Trophoblast cell (in vitro differentiated cells and primary cell): ENCODE data around the gene SRGAP3.

Experiments used
- DNase-seq, 2 donors: peaks; one replicate each; pipeline ENCODE4 v3.0.0-alpha.2; 2016
- H2AFZ ChIP-seq: 2 replicates; pipeline ENCODE4 v1.6.1; 2013; ENCODE audit warnings: low read length, moderate library complexity, mild to moderate bottlenecking; ENCODE audit not compliant: insufficient read depth, poor library complexity
- H2AK5ac ChIP-seq: 2 replicates; pipeline ENCODE4 v1.6.1; 2013; ENCODE audit warnings: mild to moderate bottlenecking, low read length
- H2BK120ac ChIP-seq: 2 replicates; pipeline ENCODE4 v1.6.1; 2013; ENCODE audit warnings: low read length, mild to moderate bottlenecking, moderate library complexity; ENCODE audit not compliant: insufficient read depth, poor library complexity
- H2BK12ac ChIP-seq: 2 replicates; pipeline ENCODE4 v1.6.1; 2013; ENCODE audit warnings: mild to moderate bottlenecking, low read length, moderate library complexity
- H2BK5ac ChIP-seq: 2 replicates; pipeline ENCODE4 v1.6.1; 2013; ENCODE audit warnings: low read length, low read depth, moderate library complexity, mild to moderate bottlenecking; ENCODE audit not compliant: poor library complexity
- H3K14ac ChIP-seq: 2 replicates; pipeline ENCODE4 v1.6.1; 2013; ENCODE audit warnings: mild to moderate bottlenecking, low read length
- H3K18ac ChIP-seq: 2 replicates; pipeline ENCODE4 v1.6.1; 2013; ENCODE audit warnings: mild to moderate bottlenecking, low read length
- H3K23ac ChIP-seq: 2 replicates; pipeline ENCODE4 v1.6.1; 2013; ENCODE audit warnings: low read length
- H3K27ac ChIP-seq: 2 replicates; pipeline ENCODE4 v1.5.1; 2013; ENCODE audit warnings: low read depth, mild to moderate bottlenecking, inconsistent platforms, low read length, moderate library complexity
- H3K27me3 ChIP-seq: 2 replicates; pipeline ENCODE4 v1.6.1; 2013; ENCODE audit warnings: inconsistent platforms, mild to moderate bottlenecking, low read length, moderate library complexity; ENCODE audit not compliant: insufficient read depth
- H3K36me3 ChIP-seq, 2 experiments: 1 replicate in 1 of 2; 2 replicates in 1 of 2; pipeline ENCODE4 v1.6.1; 2013; ENCODE audit warnings: low read length in 2 of 2, mild to moderate bottlenecking in 2 of 2, moderate library complexity in 1 of 2; ENCODE audit not compliant: insufficient read depth in 2 of 2, control insufficient read depth in 1 of 2
- H3K4ac ChIP-seq: 2 replicates; pipeline ENCODE4 v1.6.1; 2013; ENCODE audit warnings: low read depth, mild to moderate bottlenecking, low read length, moderate library complexity
- H3K4me1 ChIP-seq, 2 experiments: 1 replicate in 1 of 2; 2 replicates in 1 of 2; pipeline ENCODE4 v1.6.1; 2013; ENCODE audit warnings: low read length in 2 of 2, mild to moderate bottlenecking in 2 of 2, moderate library complexity in 1 of 2; ENCODE audit not compliant: insufficient read depth in 2 of 2, control insufficient read depth in 1 of 2
- H3K4me2 ChIP-seq: 2 replicates; pipeline ENCODE4 v1.6.1; 2013; ENCODE audit warnings: inconsistent platforms, mild to moderate bottlenecking, low read length, moderate library complexity
- H3K4me3 ChIP-seq: 2 replicates; pipeline ENCODE4 v1.5.1; 2013; ENCODE audit warnings: mild to moderate bottlenecking, low read depth, low read length, inconsistent platforms
- H3K79me1 ChIP-seq: one replicate; pipeline ENCODE4 v1.6.1; 2013; ENCODE audit warnings: low read length
- H3K79me2 ChIP-seq: 2 replicates; pipeline ENCODE4 v1.6.1; 2013; ENCODE audit warnings: low read length, mild to moderate bottlenecking; ENCODE audit not compliant: control insufficient read depth, insufficient read depth, poor library complexity
- H3K9ac ChIP-seq: 2 replicates; pipeline ENCODE4 v1.6.1; 2013; ENCODE audit warnings: mild to moderate bottlenecking, low read length
- H3K9me3 ChIP-seq: 2 replicates; pipeline ENCODE4 v1.6.1; 2013; ENCODE audit warnings: low read depth, mild to moderate bottlenecking, control low read depth, inconsistent platforms, low read length; ENCODE audit not compliant: insufficient read depth
- H4K12ac ChIP-seq: 2 replicates; pipeline ENCODE4 v1.6.1; 2013; ENCODE audit warnings: low read depth, mild to moderate bottlenecking, low read length, moderate library complexity
- H4K8ac ChIP-seq: 2 replicates; pipeline ENCODE4 v1.6.1; 2013; ENCODE audit warnings: low read depth, mild to moderate bottlenecking, low read length, moderate library complexity
- H4K91ac ChIP-seq: one replicate; pipeline ENCODE4 v1.6.1; 2013; ENCODE audit warnings: low read depth, mild to moderate bottlenecking, low read length, moderate library complexity
- WGBS: extraction: QIAGEN DNeasy Blood & Tissue Kit; methylation state at CpG from one replicate; pipeline ENCODE4 v1.1.7; 2013; ENCODE audit warnings: missing lambda C conversion rate; ENCODE audit not compliant: insufficient read length, insufficient coverage; ENCODE audit errors: extremely low coverage; 5-methylcytosine and 5-hydroxymethylcytosine counted together

Gene SRGAP3

DNA sequence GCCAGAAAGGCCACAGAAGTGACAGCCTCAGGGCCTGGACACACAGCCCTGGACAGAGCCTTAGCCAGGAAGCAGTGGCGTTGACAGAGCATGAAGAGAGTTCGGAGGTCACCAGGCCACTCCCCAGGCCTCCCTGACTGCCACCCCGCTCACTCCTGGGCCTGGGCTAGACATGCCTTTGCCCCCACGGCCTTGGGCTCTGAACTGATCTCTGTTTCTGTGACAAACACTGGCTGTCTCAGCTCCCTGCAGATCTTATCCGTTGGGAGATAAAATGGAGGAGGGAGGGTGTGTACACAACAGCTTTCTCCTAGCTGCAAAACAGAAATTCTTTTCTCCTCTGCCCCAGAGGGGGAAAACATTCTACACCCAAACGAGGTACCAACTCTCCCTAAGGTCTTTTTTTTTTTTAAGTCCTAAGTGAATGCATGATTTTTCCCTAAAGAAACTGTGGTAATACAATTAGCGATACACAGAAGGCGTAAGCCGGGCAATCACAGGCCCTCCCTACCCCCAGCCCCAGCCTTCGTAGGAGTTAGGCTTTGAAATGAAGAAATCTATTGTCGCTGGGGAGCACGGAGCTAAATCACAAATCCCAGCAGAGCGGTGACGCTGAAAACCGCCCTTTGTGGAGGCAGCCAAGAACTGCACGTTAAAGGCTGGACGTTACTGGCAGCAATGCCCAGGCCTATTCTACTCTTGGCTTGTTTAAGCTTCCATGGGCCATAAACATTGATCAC, 45.0 kb downstream of the SRGAP3 start:
- Histone ChIP-seq H3K4me2 (no peak overlapping the region), H3K4me1 (peaks cover 9 to 10% of the 10 kb centered on the region in 2 experiments), H3K79me1 (peaks cover 3% of the 10 kb centered on the region), H3K4ac (no peak overlapping the region), H2AFZ (peak overlapping the region; percentile 23), H2BK5ac (no peak overlapping the region), H3K23ac (no peak overlapping the region), H3K79me2 (no peaks in the 10 kb centered on the region), H3K14ac (peak overlapping the region; percentile 38), H4K12ac (no peak overlapping the region), H2BK12ac (peak overlapping the region; percentile 18), H2BK120ac (peak overlapping the region; percentile 18), H3K27ac (peak overlapping the region; percentile 49), H3K9me3 (no peaks in the 10 kb centered on the region), H3K4me3 (no peak overlapping the region), H4K8ac (peak overlapping the region; percentile 11), H3K27me3 (no peaks in the 10 kb centered on the region), H3K36me3 (no peaks in the 10 kb centered on the region), H3K18ac (no peak overlapping the region), H4K91ac (peak overlapping the region; percentile 41), H3K9ac (no peak overlapping the region), H2AK5ac (no peak overlapping the region)
- DNase-seq, result no peak
- WGBS, result no CpG with 5 or more reads among the region's 17 CpGs

DNA sequence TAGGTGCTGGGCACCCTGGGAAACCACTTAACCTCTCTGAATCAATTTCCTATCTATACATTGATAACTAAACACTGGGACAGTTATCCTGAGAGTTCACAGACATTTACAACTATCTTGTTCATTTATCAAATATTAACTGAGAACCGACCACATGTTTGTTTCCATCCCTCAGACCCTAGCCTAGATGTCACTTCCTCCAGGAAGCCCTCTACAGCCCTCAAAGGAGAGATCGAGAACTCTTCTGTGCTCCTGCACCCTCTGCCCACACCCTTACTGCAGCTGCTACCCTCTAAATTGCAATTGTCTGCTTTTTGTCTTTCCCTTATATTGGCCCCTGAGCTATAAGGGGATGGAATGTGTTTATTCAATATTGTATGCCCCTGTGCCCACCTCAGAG, 46.1 kb downstream of the SRGAP3 start:
- H4K8ac ChIP-seq, result no peak overlapping the region
- H3K79me1 ChIP-seq, result peaks cover 3% of the 10 kb centered on the region
- no peak overlapping the region for H4K91ac ChIP-seq
- H3K4me1 ChIP-seq, result peaks cover 9 to 10% of the 10 kb centered on the region in 2 experiments
- no peaks in the 10 kb centered on the region for H3K79me2 ChIP-seq
- no peaks in the 10 kb centered on the region for H3K36me3 ChIP-seq
- no peak overlapping the region for H3K23ac ChIP-seq
- no peak overlapping the region for H3K4ac ChIP-seq
- H3K4me3 ChIP-seq, result no peak overlapping the region
- no peak overlapping the region for H2BK12ac ChIP-seq
- no peak overlapping the region for H4K12ac ChIP-seq
- DNase-seq, result no peak
- H3K27ac ChIP-seq, result no peak overlapping the region
- no peak overlapping the region for H3K4me2 ChIP-seq
- H3K9ac ChIP-seq, result no peak overlapping the region
- H2BK120ac ChIP-seq, result no peak overlapping the region
- H3K27me3 ChIP-seq, result no peaks in the 10 kb centered on the region
- no CpG with 5 or more reads among the region's 2 CpGs for WGBS
- no peak overlapping the region for H2AFZ ChIP-seq
- no peak overlapping the region for H3K14ac ChIP-seq
- no peak overlapping the region for H2AK5ac ChIP-seq
- no peak overlapping the region for H3K18ac ChIP-seq
- no peaks in the 10 kb centered on the region for H3K9me3 ChIP-seq
- H2BK5ac ChIP-seq, result no peak overlapping the region

DNA sequence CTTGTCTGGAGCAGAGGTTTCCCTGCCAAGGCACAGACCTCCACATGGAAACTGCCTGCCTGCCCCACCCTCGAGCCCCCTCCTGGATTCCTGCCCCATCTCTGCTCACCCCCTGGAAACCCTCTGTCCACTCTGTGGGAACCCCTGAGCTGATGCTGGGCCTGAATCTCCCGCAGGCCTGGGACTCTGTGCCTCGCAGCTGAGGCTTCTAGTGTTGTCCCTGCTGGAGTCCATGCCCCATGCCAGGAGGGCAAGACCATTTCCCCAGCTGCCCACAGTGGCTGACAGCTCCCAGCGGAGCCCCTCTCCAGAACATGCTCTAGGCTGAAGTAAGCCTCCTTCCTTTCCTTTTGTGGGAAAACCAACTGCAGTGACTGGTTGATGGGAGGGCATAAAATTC, 46.9 kb downstream of the SRGAP3 start:
- H2AFZ ChIP-seq, result no peak overlapping the region
- H3K23ac ChIP-seq, result no peak overlapping the region
- H2AK5ac ChIP-seq, result no peak overlapping the region
- H3K27me3 ChIP-seq, result no peaks in the 10 kb centered on the region
- no peak overlapping the region for H2BK5ac ChIP-seq
- no peak overlapping the region for H3K14ac ChIP-seq
- peaks cover 9 to 10% of the 10 kb centered on the region in 2 experiments for H3K4me1 ChIP-seq
- H3K36me3 ChIP-seq, result no peaks in the 10 kb centered on the region
- H4K8ac ChIP-seq, result no peak overlapping the region
- H4K91ac ChIP-seq, result no peak overlapping the region
- H3K9me3 ChIP-seq, result no peaks in the 10 kb centered on the region
- no peak overlapping the region for H2BK12ac ChIP-seq
- no peak overlapping the region for H4K12ac ChIP-seq
- no peak overlapping the region for H3K9ac ChIP-seq
- H3K4ac ChIP-seq, result no peak overlapping the region
- WGBS, result no CpG with 5 or more reads among the region's 4 CpGs
- no peak overlapping the region for H2BK120ac ChIP-seq
- no peak overlapping the region for H3K18ac ChIP-seq
- no peak overlapping the region for H3K27ac ChIP-seq
- DNase-seq, result no peak
- no peaks in the 10 kb centered on the region for H3K79me2 ChIP-seq
- peaks cover 3% of the 10 kb centered on the region for H3K79me1 ChIP-seq
- H3K4me2 ChIP-seq, result no peak overlapping the region
- no peak overlapping the region for H3K4me3 ChIP-seq

- Histone ChIP-seq H3K18ac (no peak overlapping the region), H2BK120ac (no peak overlapping the region), H3K27ac (no peak overlapping the region), H3K4me3 (no peak overlapping the region), H3K9ac (no peak overlapping the region), H4K8ac (no peak overlapping the region), H3K79me2 (no peaks in the 10 kb centered on the region), H2BK12ac (no peak overlapping the region), H4K12ac (no peak overlapping the region), H3K9me3 (no peaks in the 10 kb centered on the region), H3K79me1 (peaks cover 3% of the 10 kb centered on the region), H2AFZ (no peak overlapping the region), H3K4me2 (no peak overlapping the region), H2BK5ac (no peak overlapping the region), H3K27me3 (no peaks in the 10 kb centered on the region), H3K36me3 (no peaks in the 10 kb centered on the region), H3K14ac (no peak overlapping the region), H4K91ac (no peak overlapping the region), H3K4me1 (peaks cover 9 to 10% of the 10 kb centered on the region in 2 experiments), H3K23ac (no peak overlapping the region), H3K4ac (no peak overlapping the region), H2AK5ac (no peak overlapping the region)
- WGBS, result no CpG with 5 or more reads among the region's 6 CpGs
- DNase-seq, result no peak
These were observed 47.5 kb downstream of the SRGAP3 start for GRCh38 chr3:9201955-9202354.
